GM13976 (cell line): ENCODE results near the gene CLIC1.

Experiments
- DNase-seq: peaks from one replicate; pipeline ENCODE4 v3.0.0; 2012; ENCODE audit warnings: low spot score
- in situ Hi-C: fragments of 300-500 bp; cut with MboI; formaldehyde crosslinking; loops from one replicate; pipeline ENCODE4 v1.12.0; 2022; ENCODE audit warnings: low sequenced_read_pairs, mixed read lengths, inconsistent platforms; ENCODE audit not compliant: unreplicated experiment
- TF ChIP-seq, protein P1 (sequence below): IDR thresholded peaks from 2 replicates; pipeline ENCODE4 v1.5.1; 2012; ENCODE audit warnings: borderline replicate concordance, mild to moderate bottlenecking; ENCODE audit not compliant: insufficient read depth; ENCODE audit errors: extremely low read depth, missing control alignments, control extremely low read depth

CLIC1 gene

DNA sequence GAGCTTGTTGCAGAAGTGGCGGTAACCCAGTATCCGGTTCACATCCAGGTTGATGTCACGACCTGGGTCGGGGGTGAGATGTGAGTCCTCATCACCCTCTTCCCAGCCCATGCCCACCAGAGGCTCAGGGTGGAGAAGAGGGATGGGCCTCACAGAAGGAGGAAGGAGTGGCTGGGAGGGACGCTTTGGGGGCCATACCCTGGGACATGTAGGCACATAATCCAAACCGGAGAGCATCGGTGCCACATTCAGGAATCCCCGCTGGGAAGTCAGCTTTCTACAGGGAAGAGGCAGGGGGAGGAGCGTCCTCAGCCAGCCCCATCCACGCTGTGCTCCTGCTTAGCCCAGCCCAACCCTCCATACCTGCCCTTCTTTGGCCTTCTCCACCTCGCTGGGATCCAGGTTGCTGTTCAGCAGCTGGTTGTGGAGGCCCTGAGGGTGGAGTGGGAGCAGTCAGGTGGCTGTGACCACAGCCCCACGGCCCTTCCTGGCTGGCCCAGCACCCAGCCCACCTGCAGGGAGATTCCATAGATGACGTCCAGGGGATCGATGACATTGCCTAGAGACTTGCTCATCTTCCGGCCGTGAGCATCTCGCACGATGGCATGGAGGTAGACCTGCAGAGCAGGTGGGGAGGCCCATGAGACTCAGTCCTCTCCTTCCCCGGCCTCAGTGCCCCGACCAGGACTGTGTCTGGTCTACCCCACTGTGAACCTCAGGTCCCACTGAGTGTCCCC is 44.3 kb upstream of the CLIC1 start:
- in situ Hi-C loops: no loop called here
- no peak for DNase-seq
- TF ChIP-seq, protein P1, sequence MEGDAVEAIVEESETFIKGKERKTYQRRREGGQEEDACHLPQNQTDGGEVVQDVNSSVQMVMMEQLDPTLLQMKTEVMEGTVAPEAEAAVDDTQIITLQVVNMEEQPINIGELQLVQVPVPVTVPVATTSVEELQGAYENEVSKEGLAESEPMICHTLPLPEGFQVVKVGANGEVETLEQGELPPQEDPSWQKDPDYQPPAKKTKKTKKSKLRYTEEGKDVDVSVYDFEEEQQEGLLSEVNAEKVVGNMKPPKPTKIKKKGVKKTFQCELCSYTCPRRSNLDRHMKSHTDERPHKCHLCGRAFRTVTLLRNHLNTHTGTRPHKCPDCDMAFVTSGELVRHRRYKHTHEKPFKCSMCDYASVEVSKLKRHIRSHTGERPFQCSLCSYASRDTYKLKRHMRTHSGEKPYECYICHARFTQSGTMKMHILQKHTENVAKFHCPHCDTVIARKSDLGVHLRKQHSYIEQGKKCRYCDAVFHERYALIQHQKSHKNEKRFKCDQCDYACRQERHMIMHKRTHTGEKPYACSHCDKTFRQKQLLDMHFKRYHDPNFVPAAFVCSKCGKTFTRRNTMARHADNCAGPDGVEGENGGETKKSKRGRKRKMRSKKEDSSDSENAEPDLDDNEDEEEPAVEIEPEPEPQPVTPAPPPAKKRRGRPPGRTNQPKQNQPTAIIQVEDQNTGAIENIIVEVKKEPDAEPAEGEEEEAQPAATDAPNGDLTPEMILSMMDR: no peak

DNA sequence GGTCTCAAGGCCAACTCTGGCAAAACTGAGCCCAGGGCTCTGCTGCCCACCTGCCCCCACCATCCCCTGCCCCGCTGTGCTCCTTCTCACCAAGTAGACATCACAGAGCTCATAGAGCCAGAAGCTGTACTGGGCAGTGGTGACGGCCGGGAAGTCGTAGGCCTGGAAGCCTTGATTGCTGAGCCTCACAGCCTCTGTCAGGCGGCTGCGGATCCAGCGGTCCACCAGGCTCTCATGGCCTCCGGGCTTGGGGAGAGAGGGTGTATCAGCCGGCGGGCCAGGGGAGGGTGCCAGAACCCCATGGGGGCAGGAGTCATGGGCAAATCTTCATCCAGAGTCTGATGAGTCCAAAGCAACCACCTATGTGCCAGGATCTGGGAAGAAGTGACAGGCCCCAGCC is 43.6 kb upstream of the CLIC1 start:
- no peak for DNase-seq
- in situ Hi-C loops: no loop called here
- TF ChIP-seq, protein P1: no peak

DNA sequence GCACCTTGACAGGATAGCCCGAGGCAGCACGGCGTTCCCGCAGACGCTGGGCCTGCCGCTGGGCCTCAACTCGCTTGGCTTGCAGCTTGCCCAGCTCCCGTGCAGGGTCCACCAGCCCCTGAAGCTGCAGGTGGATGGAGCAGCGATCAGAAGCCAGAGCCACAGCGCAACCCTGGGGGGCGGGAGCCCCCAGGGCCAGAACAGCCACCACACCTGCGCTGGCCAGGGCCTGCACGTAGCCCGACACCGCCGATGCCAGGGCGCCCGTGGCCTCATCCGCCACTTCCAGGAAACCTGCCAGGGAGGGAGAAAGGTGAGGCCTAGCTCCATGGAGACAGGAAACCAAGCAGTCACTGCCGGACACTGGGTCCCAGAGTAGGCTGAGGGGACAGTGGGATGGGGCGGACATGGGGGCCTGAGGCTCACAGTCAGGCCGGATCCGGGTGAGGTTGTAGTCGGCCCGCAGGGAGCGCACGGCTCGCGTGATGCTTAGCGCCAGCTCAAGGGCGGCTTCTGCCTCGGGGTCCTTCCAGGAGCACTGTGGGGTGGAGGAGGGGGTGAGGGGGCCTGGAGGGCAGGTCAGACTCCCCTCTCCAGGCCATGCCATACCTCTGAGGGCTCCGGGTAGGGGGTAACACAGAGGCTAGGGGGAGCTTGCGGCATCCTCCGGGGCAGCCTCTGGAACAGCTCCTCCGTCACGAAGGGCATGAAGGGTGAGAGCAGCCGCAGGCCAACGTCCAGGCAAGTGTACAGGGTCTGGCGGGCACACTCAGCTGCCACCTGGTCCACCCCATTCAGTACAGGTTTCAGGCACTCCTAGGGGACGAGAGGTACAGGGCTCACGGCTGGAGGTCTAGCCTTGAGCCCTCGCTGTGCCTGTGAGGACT is 42.9 kb upstream of the CLIC1 start:
- in situ Hi-C loops: no loop called here
- TF ChIP-seq, protein P1: no peak
- DNase-seq: no peak

DNA sequence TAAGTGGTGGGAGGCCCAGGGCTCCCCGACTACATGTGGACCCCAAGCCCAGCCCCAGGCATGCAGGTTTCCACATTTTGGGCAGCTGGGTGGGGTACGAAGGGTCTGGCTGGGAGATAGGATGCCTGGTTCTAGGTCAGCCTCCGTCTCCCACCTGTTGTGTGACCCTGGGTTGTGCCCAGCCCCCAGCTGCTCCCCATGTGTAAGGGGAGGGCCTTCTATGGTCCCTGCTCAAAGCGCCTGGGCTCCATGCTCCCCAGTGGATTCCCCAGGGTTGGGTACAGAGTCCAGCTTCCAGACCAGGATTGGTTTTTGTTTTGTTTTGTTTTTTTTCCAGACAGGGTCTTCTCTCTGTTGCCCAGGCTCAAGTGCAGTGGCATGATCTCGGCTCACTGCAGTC is 41.9 kb upstream of the CLIC1 start:
- no peak for DNase-seq
- in situ Hi-C loops: no loop called here
- TF ChIP-seq, protein P1: no peak

DNA sequence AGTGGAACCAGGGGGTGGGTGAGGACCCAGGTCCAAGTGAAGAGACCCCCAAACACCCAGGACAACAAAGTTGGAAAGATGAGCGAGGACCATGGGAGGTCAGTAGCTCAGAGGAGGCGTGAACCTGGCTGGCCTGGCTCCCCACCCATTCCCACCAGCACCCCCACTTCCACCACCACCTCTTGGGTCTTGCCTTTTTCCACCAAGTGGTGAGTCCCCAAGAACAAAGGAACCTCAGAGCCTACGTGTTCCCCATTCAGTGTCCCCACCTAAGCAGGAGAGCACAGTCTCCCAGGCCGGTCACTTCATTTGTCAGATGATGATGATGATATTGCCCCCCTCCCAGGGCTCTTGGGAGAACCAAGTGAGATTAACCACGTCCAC is 41.3 kb upstream of the CLIC1 start:
- DNase-seq: no peak
- TF ChIP-seq, protein P1: no peak
- in situ Hi-C loops: no loop called here

DNA sequence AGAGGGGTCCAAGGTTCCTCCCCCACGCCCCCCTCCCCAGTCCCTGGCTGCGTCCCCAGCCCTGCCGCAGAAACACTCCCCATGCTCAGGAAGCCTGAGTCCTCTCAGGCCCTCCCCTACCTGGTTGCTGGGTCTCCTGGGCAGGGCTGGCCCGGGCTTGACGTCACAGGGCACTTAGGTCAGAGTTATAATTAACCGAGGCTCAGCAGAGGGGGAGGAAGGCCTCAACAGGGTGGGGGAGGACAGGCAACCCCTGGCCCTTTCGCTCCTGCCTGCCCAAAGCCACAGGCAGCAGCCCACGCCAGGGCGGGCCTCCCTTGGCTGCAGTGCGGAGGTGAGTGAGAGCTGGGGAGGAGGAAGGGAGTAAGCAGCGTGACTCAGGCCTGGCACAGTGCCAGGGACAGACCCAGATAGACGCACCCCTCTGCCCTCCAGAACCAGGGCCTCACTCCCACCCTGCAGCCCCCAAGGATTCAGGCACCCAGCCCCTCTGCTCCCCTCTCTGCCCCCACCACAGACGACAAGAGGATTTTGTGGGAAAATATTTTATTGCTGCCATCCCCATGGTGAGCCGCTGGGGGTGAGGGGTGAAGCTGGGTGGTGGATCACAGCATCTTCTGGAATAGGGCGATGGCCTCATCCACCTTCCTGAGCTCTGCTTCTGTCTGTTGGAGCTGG is 40.8 kb upstream of the CLIC1 start, which contains the start of gene VWA7:
TSS of gene VWA7 (minus strand) at position 340 of the 678 bp plus-strand sequence. CDS start 549 bp downstream, outside the sequence.
- TF ChIP-seq, protein P1: no peak
- in situ Hi-C loops: no loop called here
- peak; percentile 95 for DNase-seq
